Kidney tubule cell (primary cell): ENCODE data around the gene PPM1B.
"Not testable (repeated sequence)": the region's sequence is repeated elsewhere in the genome, so short reads cannot be mapped to it uniquely, and the experiment has no call there.

Source experiments
- DNase-seq: peaks from one replicate; pipeline ENCODE4 v3.0.0-alpha.2; 2018; ENCODE audit warnings: low spot score

PPM1B gene

DNA sequence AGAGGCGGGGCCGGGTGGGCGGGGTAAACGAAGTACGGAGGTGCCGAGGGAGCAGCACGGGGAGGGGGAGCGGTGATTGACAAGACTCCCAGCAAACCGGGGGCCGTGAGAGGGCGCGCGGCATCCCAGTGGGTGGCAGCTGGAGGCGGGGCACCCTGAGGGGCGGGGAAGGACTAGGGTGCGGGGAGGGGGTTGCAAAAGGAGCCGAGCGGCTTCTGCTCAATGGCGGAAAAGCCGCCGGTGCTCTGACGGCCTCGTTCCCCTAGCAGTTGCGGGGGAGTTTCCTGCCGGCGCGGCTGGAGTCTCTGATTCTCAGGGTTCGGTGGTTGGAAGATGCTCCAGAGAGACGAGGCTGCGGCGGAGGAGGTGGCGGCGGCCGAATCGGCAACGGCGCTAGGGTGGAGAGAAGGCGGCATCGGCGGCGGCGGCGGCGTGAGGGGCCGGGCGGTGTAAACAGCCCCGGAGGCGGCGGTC is at the start of gene PPM1B:
TSS of gene PPM1B (plus strand) at position 195 of the 474 bp plus-strand sequence. CDS start 32,325 bp downstream, outside the sequence.
- no peak for DNase-seq

DNA sequence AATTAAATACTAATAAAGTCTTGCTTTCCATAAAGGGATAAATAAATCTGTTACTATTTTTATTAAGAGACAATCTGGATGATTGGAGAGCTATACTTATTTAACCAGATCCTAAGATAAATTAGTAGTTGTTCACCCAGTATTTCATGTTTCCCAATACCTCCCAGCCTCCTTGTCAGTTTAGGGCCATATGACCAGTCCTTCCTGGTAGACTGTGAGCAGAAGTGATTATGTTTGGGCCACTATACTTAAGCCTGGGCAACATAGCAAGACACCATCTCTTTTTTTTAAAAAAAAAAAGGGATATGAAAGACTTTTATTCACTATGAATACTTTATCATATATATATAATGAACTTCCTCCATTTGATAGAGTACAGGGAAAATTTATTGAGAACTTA is 48.8 kb upstream of the PPM1B start:
- DNase-seq = no peak

DNA sequence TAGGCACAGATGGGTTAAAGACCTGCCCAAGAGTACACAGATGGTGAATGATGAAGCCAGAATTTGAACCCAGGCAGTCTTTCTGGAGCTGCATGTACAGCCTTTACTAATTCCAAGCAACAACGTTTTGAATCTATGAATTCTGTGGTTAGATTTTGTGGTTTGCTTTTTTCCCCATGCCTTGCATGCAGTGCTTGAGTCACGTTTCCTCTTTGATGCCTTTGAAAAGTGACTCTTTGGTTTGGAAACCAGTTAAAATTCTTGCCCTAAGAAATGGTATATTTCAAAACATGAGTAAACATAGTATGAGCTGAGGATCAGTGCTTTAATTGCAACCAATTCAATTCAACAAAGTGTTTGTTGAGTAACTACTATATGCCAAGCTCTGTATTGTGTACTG is 48.2 kb upstream of the PPM1B start:
- DNase-seq = peak; percentile 76

DNA sequence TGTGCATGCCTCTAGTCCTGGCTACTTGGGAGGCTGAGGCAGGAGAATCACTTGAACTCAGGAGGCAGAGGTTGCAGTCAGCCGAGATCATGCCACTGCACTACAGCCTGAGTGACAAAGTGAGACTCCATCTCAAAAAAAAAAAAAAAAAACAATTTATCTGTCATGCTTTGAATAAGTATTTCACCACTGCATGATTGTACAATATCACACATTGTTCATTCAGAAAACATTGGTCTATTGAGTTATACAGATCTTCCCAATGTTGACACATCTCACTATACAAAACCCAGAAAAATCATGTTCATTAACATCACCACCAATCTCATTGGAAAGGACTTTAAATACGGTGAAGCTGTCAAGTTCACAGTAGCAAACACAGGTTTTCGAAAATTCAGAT is 46.8 kb upstream of the PPM1B start:
- no peak for DNase-seq

DNA sequence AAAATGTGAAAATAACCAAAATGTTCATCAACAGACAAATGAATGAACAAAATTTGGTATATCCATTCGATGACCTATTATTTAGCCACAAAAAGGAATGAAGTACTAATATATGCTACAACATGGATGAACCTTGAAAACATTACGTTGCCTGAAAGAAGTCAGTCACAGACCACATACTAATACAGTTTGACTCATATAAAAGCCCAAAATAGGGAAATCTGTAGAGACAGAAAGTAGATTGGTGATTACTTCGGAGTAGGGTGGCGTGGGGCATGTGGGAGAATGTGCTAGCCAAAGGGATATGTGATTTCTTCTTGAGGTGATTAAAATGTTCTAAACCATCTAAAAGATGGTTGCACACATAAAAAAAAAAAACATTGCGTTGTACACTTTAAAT is 44.2 kb upstream of the PPM1B start:
- no peak for DNase-seq

DNA sequence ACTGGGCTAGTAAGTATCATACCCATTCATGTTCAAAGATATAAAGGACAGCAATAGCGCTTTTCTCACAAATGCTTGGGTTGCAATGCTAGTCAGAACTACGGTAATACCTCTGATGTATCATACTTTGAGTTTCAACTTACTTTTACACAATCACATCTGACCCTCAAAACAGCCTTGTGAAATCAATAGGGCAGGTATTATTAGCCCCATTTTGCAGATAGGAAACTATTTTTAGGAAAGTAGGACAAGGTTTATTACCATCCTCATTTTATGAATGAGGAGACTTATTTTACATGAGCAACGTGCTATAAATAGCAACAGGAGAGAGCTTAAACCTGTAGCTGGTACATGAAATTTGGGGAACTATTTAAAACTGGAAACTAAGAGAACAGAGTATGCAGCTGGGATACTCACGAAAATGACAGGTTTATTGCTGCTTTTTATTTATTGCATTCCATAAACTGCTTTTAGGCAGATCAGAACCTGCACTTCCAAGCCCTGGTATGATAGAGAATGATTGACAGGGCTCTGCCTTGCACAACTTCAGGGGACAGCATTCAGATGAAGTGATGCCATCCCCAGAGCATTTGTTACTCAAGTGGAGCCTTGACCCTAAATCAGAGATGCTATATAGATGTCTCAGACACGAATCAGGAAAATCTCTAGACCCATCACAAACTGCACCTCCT is 42.4 kb upstream of the PPM1B start:
- peak; percentile 71 for DNase-seq

DNA sequence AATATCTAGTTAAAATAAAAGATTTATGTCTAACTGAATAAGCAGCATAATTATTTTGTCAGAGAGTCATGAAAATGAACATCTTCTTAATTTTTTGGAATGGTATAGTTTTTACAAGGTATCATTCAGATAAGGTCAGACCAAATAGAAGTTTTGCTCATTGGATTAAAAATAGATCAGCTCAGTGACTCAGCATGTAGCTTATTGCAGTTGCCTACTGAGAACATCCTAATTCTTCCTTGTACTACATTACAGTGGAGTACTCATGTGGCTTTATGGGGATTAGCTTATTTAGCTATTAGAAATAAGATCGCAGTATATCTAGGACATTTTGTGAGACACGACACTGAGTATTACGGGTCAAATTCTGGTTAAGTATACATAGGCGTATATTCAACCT is 38.2 kb upstream of the PPM1B start:
- peak; percentile 29 for DNase-seq

DNA sequence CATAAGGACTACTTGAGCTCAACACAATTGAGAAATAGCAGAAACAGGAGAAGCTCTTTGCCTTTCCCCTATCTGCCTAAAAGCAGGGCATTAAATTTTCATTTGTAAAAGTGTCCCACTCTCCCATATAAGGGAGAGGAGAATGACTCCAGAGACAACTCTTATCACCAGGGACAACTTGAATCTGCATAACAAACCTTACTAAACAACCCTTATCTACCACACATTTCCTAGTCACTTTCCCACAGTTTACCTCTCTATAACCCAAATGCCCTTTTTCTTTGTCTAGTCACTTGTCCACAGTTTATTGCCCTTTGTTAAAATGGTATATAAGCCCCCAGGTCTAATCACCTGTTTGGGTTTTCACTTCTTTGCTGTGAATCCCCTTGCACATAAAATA is 37.5 kb upstream of the PPM1B start:
- DNase-seq = no peak

DNA sequence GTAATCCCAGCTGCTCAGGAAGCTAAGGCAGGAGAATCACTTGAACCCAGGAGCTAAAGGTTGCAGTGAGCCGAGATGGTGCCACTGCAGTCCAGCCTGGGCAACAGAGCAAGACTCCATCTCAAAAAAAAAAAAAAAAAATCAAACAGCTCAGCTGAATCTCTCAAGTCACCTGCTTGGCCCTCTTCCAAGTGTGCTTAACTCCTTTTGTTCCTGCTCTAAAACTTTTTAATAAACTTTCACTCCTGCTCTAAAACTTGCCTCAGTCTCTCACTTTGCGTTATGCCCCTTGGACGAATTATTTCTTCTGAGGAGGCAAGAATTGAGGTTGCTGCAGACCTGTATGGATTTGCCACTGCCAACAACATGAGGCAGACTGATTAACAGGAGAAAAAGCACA is 35.1 kb upstream of the PPM1B start:
- DNase-seq = not testable (repeated sequence)

DNA sequence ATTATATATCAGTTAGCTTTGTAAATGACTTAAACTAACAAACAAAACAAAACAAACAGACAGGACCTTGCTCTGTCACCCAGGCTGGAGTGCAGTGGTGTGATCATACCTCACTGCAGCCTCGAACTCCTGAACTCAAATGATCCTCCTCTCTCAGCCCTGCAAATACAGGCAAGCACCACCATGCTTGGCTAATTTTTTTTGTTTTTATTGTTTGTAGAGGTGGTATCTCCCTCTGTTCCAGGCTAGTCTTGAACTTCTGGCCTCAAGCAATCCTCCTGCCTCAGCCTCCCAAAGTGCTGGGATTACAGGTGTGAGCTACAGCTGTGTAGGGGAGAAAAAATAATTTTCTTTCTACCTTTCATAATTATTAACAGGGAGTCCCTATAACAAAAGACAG is 33.8 kb upstream of the PPM1B start:
- DNase-seq = no peak

DNA sequence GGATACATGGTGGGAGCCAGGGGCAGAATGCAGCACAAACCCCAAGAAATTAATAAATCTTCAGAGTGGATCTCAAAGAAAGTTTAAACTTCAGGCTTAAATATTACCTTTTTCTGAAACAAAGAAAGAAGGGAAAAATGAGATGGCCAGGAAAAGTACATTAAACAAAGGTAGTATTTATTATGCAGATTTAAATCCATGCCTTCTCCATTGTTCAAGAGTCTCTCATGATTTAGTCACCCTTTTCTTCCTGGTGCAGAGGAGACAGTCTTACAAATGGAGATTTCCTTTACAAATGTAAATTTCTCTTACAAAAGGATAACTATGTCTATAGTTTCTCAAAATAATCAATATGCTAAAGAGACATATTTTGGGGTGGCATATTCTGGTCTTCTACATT is 33.4 kb upstream of the PPM1B start:
- peak; percentile 21 for DNase-seq

DNA sequence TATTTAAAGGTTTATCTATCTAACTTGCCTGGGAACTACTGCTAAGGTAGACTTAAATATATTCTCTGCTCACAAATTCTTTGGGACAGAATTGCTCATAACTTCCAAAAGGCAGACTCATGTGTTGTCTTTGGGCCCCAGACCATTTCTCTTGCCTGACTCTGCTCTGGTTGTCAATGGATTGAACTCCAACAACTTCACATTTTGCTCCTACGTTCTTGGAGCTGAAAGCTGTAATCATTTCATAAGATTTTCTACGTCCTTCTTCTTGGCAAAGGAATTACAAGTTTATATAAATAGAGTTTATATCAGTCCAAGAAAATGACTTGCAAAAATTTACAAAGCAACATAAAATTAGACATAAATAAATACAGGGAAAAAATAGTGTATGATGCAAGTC is 32.9 kb upstream of the PPM1B start:
- DNase-seq = peak; percentile 21

DNA sequence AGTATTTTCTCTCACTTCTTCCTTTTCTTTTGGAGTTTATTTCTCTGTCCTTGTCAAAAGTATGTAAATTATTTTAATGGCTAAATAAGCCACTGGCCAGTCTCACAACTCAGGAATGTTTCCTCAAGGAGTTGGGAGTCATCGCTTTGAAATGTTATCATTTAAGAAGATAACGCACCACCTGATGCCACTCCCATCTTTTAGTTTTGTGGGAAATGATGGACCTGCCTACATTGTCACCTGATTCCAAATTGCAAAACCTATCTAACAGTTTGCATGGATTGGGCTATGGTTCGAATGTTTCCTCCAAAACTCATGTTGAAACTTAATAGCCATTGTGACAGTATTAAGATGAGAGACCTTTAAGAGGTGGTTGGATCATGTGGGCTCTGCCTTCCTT is 32.4 kb upstream of the PPM1B start:
- peak; percentile 66 for DNase-seq

DNA sequence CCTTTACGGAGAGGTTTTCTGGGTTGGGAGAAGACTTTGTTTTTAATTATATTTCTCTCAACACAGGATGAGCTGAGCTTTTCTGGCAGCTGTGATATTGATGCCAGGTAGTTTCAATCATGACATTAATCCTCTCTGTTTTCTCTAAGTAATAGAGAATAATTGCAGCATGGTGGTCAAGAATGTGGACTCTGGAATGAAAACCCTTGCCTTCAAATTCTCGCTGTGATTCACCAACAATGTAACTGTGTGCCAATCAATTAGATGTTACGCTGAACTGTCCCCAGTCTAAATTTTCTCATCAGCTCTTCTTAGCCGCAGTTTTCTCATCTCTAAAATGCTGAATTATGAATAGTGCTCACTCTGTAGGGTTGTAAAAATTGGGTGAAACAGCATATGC is 31.6 kb upstream of the PPM1B start:
- DNase-seq = no peak

DNA sequence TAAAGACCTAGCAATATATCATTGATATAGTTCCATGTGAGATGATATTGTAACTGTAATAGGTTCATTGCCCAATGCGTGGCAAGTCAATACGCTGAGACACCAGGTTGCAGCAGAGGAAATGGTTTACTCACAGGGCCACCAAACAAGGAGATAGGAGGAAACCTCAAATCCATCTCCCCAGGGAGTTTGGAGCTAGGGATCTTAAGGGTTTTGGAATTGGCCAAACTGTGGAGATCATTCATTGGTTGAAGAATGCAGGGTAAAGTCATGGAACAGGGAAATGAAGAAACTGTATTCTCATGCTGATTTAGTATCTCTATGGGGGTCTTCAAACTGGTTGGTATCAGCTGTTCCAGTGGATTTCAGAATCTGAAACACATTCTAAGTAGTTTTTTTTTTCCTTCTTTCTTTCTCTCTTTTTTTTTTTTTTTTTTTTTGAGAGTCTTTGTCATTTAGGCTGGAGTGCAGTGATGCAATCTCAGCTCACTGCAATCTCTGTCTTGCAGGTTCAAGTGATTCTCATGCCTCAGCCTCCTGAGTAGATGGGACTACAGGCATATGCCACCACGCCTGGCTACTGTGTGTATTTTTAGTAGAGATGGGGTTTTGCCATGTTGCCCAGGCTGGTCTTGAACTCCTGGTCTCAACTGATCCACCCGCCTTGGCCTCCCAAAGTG is 30.7 kb upstream of the PPM1B start:
- no peak for DNase-seq

DNA sequence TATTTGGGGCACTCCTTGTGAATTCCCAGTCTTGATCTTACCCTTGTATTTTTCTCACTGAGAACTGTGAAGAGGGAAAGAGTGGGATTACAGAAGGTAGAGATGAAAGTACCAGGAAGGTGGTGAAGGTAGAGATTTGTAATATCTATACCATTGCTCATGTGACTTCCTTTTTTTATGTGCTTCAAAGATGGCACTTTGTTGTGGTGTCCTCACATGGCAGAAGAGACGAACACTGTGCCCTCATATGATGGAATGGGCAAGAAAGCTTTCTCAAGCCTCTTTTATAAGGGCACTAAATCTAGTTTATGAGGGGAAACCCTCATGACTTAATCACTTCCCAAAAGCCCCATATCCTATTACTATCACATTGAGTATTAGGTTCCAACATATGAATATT is 28.9 kb upstream of the PPM1B start:
- no peak for DNase-seq

DNA sequence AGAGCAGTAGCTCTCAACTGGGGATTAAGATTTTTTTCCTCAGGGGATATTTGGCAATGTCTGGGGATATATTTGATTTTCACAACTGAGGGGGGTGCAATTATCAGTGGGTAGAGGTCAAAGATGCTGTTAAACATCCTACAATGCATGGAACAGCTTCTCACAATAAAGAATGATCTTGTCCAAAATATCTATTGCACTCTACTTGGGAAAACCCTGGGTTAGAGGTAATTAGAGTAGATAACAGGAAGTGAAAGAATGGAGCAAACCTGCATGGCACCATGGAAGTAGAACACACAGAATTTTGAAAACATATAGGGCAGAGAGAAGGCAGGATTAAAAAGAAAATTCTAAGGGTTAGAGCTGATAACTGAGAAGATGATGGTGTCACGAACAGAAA is 26.4 kb upstream of the PPM1B start:
- DNase-seq = no peak

DNA sequence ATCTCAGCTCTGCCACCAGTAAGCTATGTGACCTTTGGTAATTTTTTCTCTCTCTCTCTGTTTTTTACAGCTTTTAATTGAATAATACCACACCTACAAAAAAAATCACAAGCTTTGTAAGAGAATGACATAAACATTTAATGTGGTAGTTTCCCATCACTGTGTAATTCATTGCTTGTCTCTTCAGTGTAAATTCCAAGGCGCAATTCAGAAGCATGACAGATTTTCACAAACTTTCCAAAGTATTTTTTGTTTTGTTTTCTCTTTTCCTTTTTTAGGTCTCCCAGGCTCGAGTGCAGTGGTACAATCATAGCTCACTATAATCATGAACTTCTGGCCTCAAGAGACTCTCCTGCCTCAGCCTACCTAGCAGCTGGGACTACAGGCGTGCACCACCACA is 25.0 kb upstream of the PPM1B start:
- DNase-seq = no peak

DNA sequence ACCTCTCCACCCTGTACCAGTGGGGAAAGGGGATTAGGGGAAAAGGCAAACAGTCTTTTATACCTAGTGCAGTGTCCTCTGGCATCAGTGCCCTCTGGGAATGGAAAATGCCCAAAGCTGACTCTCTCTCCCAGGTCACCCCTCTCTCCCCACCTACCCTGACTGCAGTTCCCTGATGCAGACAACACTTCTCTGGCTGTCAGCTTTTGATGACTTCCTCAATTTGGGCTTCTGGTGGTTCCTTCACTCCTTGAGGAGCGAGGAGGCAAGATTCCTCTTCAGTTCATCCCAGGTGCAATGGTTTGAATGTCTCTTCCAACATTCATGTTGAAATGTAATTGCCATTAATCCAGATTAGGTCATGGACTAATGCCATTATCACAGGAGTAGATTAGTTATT is 19.7 kb upstream of the PPM1B start:
- DNase-seq = no peak

DNA sequence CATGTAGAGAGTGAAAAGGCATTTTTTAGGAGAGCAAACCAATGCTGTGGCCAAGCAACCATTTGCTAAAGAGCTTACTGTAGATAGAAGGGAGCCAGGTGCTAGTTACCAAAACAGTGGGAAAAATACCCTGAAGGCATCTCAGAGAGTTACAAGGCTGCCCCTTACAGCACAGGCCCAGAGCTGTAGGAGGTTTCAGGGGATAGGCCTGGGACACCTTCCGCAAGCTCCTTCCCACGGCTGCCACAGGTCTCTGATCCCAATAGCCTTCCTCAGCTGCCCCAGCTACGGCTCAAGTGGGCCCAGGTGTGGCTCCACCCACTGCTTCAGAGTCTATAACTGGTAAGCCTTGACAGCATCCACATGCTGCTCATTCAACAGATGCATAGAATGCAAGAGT is 18.2 kb upstream of the PPM1B start:
- DNase-seq = no peak

DNA sequence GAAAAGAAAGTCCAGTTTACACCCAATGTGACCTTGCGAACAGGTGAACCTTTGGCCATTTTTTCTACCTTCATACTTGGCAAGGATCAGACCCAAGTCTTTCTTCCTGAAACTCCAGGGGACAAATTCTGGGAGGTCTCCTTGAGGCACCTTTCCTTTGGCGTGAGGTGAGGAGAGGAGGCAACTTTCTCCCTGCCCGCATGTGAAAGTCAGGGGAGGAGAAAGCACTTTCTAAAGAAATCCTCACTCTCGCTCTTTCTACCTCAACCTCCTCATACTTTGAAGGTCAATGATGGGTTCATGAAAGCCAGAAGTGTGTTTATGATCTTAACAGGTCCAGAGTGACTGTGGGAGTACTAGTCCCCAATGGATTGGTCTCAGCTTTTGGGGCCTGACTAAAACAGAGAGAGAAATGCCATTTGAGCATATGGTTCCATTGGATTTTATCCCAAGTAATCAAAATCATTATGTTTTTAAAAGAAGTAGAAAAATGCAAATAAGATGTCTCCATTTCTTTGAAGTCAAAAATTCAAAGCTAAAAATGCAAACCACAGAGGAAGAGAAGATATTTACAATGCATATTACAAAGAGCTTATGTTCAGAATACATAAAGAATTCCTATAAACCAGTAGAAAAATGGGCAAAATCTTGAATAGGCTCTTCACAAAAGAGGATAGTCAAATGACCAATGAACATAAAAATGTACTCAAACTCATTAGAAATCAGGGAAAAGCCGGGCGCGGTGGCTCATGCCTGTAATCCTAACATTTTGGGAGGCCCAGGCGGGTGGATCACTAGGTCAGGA is 15.6 kb upstream of the PPM1B start:
- no peak for DNase-seq

DNA sequence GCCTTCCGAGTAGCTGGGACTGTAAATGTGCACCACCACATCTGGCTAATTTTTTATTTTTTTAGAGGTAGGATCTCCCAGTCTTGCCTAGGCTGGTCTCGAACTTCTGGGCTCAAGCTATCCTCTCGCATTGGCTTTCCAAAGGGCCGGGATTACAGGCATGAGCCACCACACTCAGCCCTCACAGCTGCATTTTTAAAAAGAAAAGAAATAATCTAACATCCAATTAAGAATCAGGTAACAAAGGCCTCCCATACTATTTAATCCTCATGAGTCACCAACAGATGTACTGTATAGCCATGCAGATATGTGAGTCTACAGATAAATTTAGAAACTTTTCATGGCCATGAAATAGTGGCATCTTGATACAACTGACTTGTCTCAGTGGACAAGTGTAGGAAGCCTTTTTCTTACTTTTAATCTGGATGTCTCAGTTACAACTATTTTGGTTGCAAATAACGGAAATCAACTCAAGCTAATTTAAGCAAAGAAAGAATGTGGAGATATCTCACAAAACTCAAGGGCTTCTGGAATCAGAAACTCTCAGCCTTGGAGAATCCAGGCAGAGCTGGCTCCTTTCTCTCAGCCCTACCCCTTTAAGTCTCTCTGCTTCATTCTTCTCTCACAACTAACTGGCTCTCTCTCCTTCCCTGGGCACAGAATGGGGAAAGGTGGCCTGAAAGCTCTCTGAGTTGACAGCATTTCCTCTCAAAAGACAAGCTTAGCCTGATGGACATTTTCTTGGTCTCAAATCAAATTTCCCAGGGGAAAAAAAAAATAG is 12.8 kb upstream of the PPM1B start:
- DNase-seq = no peak
